H9 (cell line): ENCODE results near the gene SETD9. TPM values are rescaled to one million over a fixed set of nuclear protein-coding genes. Genes with fewer than 3 reads are reported as not detected.

Experiments used
- DNase-seq: peaks from one replicate; pipeline ENCODE4 v3.0.0-alpha.2; 2017
- H2AFZ ChIP-seq: one replicate; pipeline ENCODE4 v1.6.1; 2013; ENCODE audit warnings: mild to moderate bottlenecking, low read length, control low read depth, moderate library complexity
- H2AK5ac ChIP-seq: 2 replicates; pipeline ENCODE4 v1.6.1; 2013; ENCODE audit warnings: low read length, control low read depth, mixed read lengths; ENCODE audit not compliant: insufficient read length
- H2BK120ac ChIP-seq: one replicate; pipeline ENCODE4 v1.6.1; 2013; ENCODE audit warnings: low read depth, mild to moderate bottlenecking, low read length, control low read depth, inconsistent platforms; ENCODE audit not compliant: poor library complexity, severe bottlenecking
- H2BK12ac ChIP-seq: 2 replicates; pipeline ENCODE4 v1.6.1; 2013; ENCODE audit warnings: low read length, control low read depth, mixed read lengths, low read depth; ENCODE audit not compliant: insufficient read length
- H2BK15ac ChIP-seq: 2 replicates; pipeline ENCODE4 v1.6.1; 2013; ENCODE audit warnings: low read depth, low read length, control low read depth
- H2BK20ac ChIP-seq: one replicate; pipeline ENCODE4 v1.6.1; 2013; ENCODE audit warnings: low read depth, mild to moderate bottlenecking, low read length, control low read depth, inconsistent platforms; ENCODE audit not compliant: poor library complexity, severe bottlenecking
- H2BK5ac ChIP-seq: 2 replicates; pipeline ENCODE4 v1.6.1; 2013; ENCODE audit warnings: low read length, control low read depth, mixed read lengths; ENCODE audit not compliant: insufficient read length
- H3K14ac ChIP-seq: 2 replicates; pipeline ENCODE4 v1.6.1; 2013; ENCODE audit warnings: low read length, control low read depth; ENCODE audit not compliant: insufficient read depth
- H3K18ac ChIP-seq: 2 replicates; pipeline ENCODE4 v1.6.1; 2013; ENCODE audit warnings: low read depth, mild to moderate bottlenecking, mixed read lengths, low read length, control low read depth; ENCODE audit not compliant: insufficient read length
- H3K23ac ChIP-seq: 2 replicates; pipeline ENCODE4 v1.6.1; 2013; ENCODE audit warnings: low read length, control low read depth, mixed read lengths, low read depth; ENCODE audit not compliant: insufficient read length
- H3K23me2 ChIP-seq: 2 replicates; pipeline ENCODE4 v1.6.1; 2013; ENCODE audit warnings: low read depth, mild to moderate bottlenecking, mixed read lengths, low read length, control low read depth; ENCODE audit not compliant: insufficient read length, poor library complexity, severe bottlenecking
- H3K27ac ChIP-seq: 2 replicates; pipeline ENCODE4 v1.5.1; 2013; ENCODE audit warnings: low read length, control low read depth, mixed read lengths, low read depth; ENCODE audit not compliant: insufficient read length
- H3K27me3 ChIP-seq: 2 replicates; pipeline ENCODE4 v1.6.1; 2013; ENCODE audit warnings: low read length, control low read depth, inconsistent platforms; ENCODE audit not compliant: insufficient read depth
- H3K4ac ChIP-seq: 2 replicates; pipeline ENCODE4 v1.6.1; 2013; ENCODE audit warnings: low read depth, mild to moderate bottlenecking, control low read depth, inconsistent platforms, low read length, moderate library complexity
- H3K4me1 ChIP-seq: 2 replicates; pipeline ENCODE4 v1.6.1; 2013; ENCODE audit warnings: low read length, control low read depth, inconsistent platforms; ENCODE audit not compliant: insufficient read depth
- H3K4me2 ChIP-seq: 2 replicates; pipeline ENCODE4 v1.6.1; 2013; ENCODE audit warnings: low read length, control low read depth, mixed read lengths; ENCODE audit not compliant: insufficient read length, insufficient read depth
- H3K56ac ChIP-seq: 2 replicates; pipeline ENCODE4 v1.6.1; 2013; ENCODE audit warnings: low read depth, mild to moderate bottlenecking, mixed read lengths, low read length, control low read depth; ENCODE audit not compliant: insufficient read length
- H3K79me1 ChIP-seq: 2 replicates; pipeline ENCODE4 v1.6.1; 2013; ENCODE audit warnings: low read depth, mild to moderate bottlenecking, moderate library complexity, low read length, control low read depth, inconsistent platforms; ENCODE audit not compliant: insufficient read depth, poor library complexity, severe bottlenecking
- H3K79me2 ChIP-seq: 2 replicates; pipeline ENCODE4 v1.6.1; 2013; ENCODE audit warnings: low read length, control low read depth, inconsistent platforms; ENCODE audit not compliant: insufficient read depth
- H3K9ac ChIP-seq: 2 replicates; pipeline ENCODE4 v1.6.1; 2013; ENCODE audit warnings: low read length, control low read depth, mixed read lengths; ENCODE audit not compliant: insufficient read length; ENCODE audit errors: extremely low read depth
- H3K9me3 ChIP-seq: one replicate; pipeline ENCODE4 v1.6.1; 2013; ENCODE audit warnings: low read depth, low read length, inconsistent platforms; ENCODE audit not compliant: control insufficient read depth
- H3T11ph ChIP-seq: one replicate; pipeline ENCODE4 v1.6.1; 2013; ENCODE audit warnings: mild to moderate bottlenecking, low read length, control low read depth, inconsistent platforms
- H4K20me1 ChIP-seq: one replicate; pipeline ENCODE4 v1.6.1; 2013; ENCODE audit not compliant: control insufficient read depth, insufficient read length, insufficient read depth
- H4K5ac ChIP-seq: 2 replicates; pipeline ENCODE4 v1.6.1; 2013; ENCODE audit warnings: low read depth, mild to moderate bottlenecking, mixed read lengths, low read length, control low read depth; ENCODE audit not compliant: insufficient read length
- H4K8ac ChIP-seq: replicated peaks from 2 replicates; pipeline ENCODE4 v1.6.1; 2013; ENCODE audit warnings: low read length, control low read depth, mixed read lengths, low read depth; ENCODE audit not compliant: insufficient read length
- H4K91ac ChIP-seq: 2 replicates; pipeline ENCODE4 v1.6.1; 2013; ENCODE audit warnings: low read depth, mild to moderate bottlenecking, moderate library complexity, mixed read lengths, low read length, control low read depth; ENCODE audit not compliant: insufficient read length
- H3K27ac Mint-ChIP-seq, 3 experiments: 2 replicates in 2 of 3; 3 replicates in 1 of 3; pipeline ENCODE4 v1.8.0; 2020 to 2021; ENCODE audit warnings: mixed read lengths in 3 of 3, mild to moderate bottlenecking in 1 of 3, moderate library complexity in 1 of 3
- H3K27me3 Mint-ChIP-seq: 2 replicates; pipeline ENCODE4 v1.8.0; 2021; ENCODE audit warnings: low read depth, mild to moderate bottlenecking, moderate library complexity, mixed read lengths
- H3K36me3 Mint-ChIP-seq, 3 experiments: 2 replicates in 2 of 3; 3 replicates in 1 of 3; pipeline ENCODE4 v1.8.0; 2020 to 2021; ENCODE audit warnings: low read depth in 3 of 3, mixed read lengths in 3 of 3; ENCODE audit not compliant: insufficient read depth in 1 of 3
- H3K4me1 Mint-ChIP-seq, 2 experiments: 2 replicates each; pipeline ENCODE4 v1.8.0; 2020; ENCODE audit warnings: mixed read lengths in 2 of 2
- H3K4me3 Mint-ChIP-seq, 2 experiments: 2 replicates in 1 of 2; 3 replicates in 1 of 2; pipeline ENCODE4 v1.8.0; 2020 to 2021; ENCODE audit warnings: mild to moderate bottlenecking in 2 of 2, mixed read lengths in 2 of 2, moderate library complexity in 1 of 2
- H3K9me3 Mint-ChIP-seq, 2 experiments: 2 replicates in 1 of 2; 3 replicates in 1 of 2; pipeline ENCODE4 v1.8.0; 2020; ENCODE audit warnings: mild to moderate bottlenecking in 2 of 2, mixed read lengths in 2 of 2, moderate library complexity in 1 of 2
- CTCF ChIP-seq: fragments of 200-600 bp; sonication (generic); conservative IDR thresholded peaks from 3 replicates; pipeline ENCODE4 v1.8.0; 2021; ENCODE audit warnings: antibody characterized with exemption, mild to moderate bottlenecking
- WGBS: extraction: QIAGEN DNeasy Blood & Tissue Kit; methylation state at CpG from one replicate; pipeline ENCODE4 v1.1.7; 2013; ENCODE audit warnings: missing lambda C conversion rate, low lambda C conversion rate, mixed read lengths; ENCODE audit not compliant: insufficient read length; ENCODE audit errors: extremely low coverage; 5-methylcytosine and 5-hydroxymethylcytosine counted together
- total RNA-seq: library from RNA; stranded (reverse); gene quantifications from 2 replicates; pipeline ENCODE4 v1.2.1, GENCODE V29; 2021

Gene SETD9
- total RNA-seq, 1 experiment from 2014 or later, result 15.7 TPM

GRCh38 chr5:56913766-56914165 lies 4.4 kb downstream of the SETD9 start:
- no CpG with 5 or more reads among the region's 3 CpGs for WGBS
- no peak overlapping the region for H3K56ac ChIP-seq
- H3K4me3 Mint-ChIP-seq, result no peak overlapping the region

More at GRCh38 chr5:56913766-56914165, 4.4 kb downstream of the SETD9 start:
- Histone ChIP-seq H3K4me2 (no peak overlapping the region), H3K23ac (no peak overlapping the region), H2BK15ac (no peak overlapping the region), H3K18ac (no peak overlapping the region), H3K27me3 (no peaks in the 10 kb centered on the region), H3K14ac (no peak overlapping the region), H3K23me2 (peaks cover 6% of the 10 kb centered on the region), H4K91ac (no peak overlapping the region), H4K20me1 (no peaks in the 10 kb centered on the region), H3K79me2 (no peaks in the 10 kb centered on the region), H3K4me1 (no peaks in the 10 kb centered on the region; the same call in 1 of the 2 replicates), H4K8ac (no peak overlapping the region), H2AFZ (no peak overlapping the region), H2BK5ac (no peak overlapping the region), H3T11ph (no peak overlapping the region), H3K9ac (no peak overlapping the region), H3K4ac (no peak overlapping the region), H2BK120ac (no peak overlapping the region), H3K9me3 (no peaks in the 10 kb centered on the region), H3K79me1 (no peaks in the 10 kb centered on the region), H3K27ac (no peak overlapping the region), H2BK20ac (no peak overlapping the region), H4K5ac (no peak overlapping the region), H2AK5ac (no peak overlapping the region), H2BK12ac (no peak overlapping the region)
- no peak overlapping the region for H3K27ac Mint-ChIP-seq
- no peak for TF ChIP-seq CTCF
- H3K36me3 Mint-ChIP-seq, result peaks cover 9 to 17% (median 13%) of the 10 kb centered on the region in 3 experiments
- H3K27me3 Mint-ChIP-seq, result no peaks in the 10 kb centered on the region
- no peak for DNase-seq
- peaks cover 20 to 24% of the 10 kb centered on the region in 2 experiments for H3K4me1 Mint-ChIP-seq
- H3K9me3 Mint-ChIP-seq, result no peaks in the 10 kb centered on the region
